SK-N-SH treated with all-trans-retinoic acid at 6 μM for 48 hours (cell line): Measurements from ENCODE around the gene EGFLAM.

Experiments
- ARNTL ChIP-seq: fragments of 450-650 bp; formaldehyde crosslinking; IDR thresholded peaks from 2 replicates; pipeline ENCODE4 v1.5.0; 2020; ENCODE audit warnings: low read depth, mild to moderate bottlenecking, moderate library complexity, borderline replicate concordance
- PPARA ChIP-seq: fragments of 250-450 bp; sonication (Bioruptor Pico); IDR thresholded peaks from 2 replicates; pipeline ENCODE4 v1.5.0; 2020; ENCODE audit warnings: mild to moderate bottlenecking, borderline replicate concordance
- RARB ChIP-seq: fragments of 250-450 bp; sonication (Bioruptor Pico); IDR thresholded peaks from 2 replicates; pipeline ENCODE4 v1.8.0; 2021; ENCODE audit warnings: mild to moderate bottlenecking, moderate library complexity
- ZNF8 ChIP-seq: fragments of 450-650 bp; formaldehyde crosslinking; IDR thresholded peaks from 2 replicates; pipeline ENCODE4 v1.5.0; 2020; ENCODE audit warnings: mild to moderate bottlenecking, moderate library complexity
- TF ChIP-seq, protein P1 (sequence below): fragments of 250-450 bp; sonication (Bioruptor Pico); IDR thresholded peaks from 2 replicates; pipeline ENCODE4 v1.8.0; 2020; ENCODE audit warnings: mild to moderate bottlenecking, moderate library complexity, borderline replicate concordance
- TF ChIP-seq, protein P2 (sequence below): fragments of 250-450 bp; sonication (Bioruptor Pico); IDR thresholded peaks from 2 replicates; pipeline ENCODE4 v1.8.0; 2021; ENCODE audit warnings: low read depth, mild to moderate bottlenecking, moderate library complexity, borderline replicate concordance

- TF ChIP-seq ZNF8 (CRISPR knock-in tag) (no peak), PPARA (CRISPR knock-in tag) (no peak), RARB (CRISPR knock-in tag) (no peak), ARNTL (CRISPR knock-in tag) (no peak)
- TF ChIP-seq, protein P1, sequence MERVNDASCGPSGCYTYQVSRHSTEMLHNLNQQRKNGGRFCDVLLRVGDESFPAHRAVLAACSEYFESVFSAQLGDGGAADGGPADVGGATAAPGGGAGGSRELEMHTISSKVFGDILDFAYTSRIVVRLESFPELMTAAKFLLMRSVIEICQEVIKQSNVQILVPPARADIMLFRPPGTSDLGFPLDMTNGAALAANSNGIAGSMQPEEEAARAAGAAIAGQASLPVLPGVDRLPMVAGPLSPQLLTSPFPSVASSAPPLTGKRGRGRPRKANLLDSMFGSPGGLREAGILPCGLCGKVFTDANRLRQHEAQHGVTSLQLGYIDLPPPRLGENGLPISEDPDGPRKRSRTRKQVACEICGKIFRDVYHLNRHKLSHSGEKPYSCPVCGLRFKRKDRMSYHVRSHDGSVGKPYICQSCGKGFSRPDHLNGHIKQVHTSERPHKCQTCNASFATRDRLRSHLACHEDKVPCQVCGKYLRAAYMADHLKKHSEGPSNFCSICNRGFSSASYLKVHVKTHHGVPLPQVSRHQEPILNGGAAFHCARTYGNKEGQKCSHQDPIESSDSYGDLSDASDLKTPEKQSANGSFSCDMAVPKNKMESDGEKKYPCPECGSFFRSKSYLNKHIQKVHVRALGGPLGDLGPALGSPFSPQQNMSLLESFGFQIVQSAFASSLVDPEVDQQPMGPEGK (CRISPR knock-in tag), result no peak
- TF ChIP-seq, protein P2, sequence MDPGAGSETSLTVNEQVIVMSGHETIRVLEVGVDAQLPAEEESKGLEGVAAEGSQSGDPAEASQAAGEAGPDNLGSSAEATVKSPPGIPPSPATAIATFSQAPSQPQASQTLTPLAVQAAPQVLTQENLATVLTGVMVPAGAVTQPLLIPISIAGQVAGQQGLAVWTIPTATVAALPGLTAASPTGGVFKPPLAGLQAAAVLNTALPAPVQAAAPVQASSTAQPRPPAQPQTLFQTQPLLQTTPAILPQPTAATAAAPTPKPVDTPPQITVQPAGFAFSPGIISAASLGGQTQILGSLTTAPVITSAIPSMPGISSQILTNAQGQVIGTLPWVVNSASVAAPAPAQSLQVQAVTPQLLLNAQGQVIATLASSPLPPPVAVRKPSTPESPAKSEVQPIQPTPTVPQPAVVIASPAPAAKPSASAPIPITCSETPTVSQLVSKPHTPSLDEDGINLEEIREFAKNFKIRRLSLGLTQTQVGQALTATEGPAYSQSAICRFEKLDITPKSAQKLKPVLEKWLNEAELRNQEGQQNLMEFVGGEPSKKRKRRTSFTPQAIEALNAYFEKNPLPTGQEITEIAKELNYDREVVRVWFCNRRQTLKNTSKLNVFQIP, result no peak
These were observed 16.0 kb downstream of the EGFLAM start for GRCh38 chr5:38274370-38274769.
